CD4-positive, CD25-positive, alpha-beta regulatory T cell (primary cell): ENCODE results near the gene SDF4. TPM values are rescaled to one million over a fixed set of nuclear protein-coding genes. Genes with fewer than 3 reads are reported as not detected.
A peak's percentile ranks its signal among the peaks of the same experiment; 100 is the strongest.

Experiments used
- ATAC-seq, 2 donors: fragments of 150-1000 bp; cut with Tn5 transposase; one replicate each; pipeline ENCODE4 v1.10.0; 2021; ENCODE audit warnings: low read depth in 2 of 2, moderate number of reproducible peaks in 2 of 2, moderate library complexity in 1 of 2
- DNase-seq, 3 donors: peaks; one replicate each; pipeline versions ENCODE4 v3.0.0 to v3.0.0-alpha.2; 2012 to 2022; ENCODE audit warnings: mixed read lengths in 1 of 3
- H3K27ac ChIP-seq: one replicate; pipeline ENCODE4 v1.7.0; 2013; ENCODE audit warnings: mild to moderate bottlenecking, low read length; ENCODE audit not compliant: insufficient read depth, poor library complexity, severe bottlenecking
- H3K27me3 ChIP-seq: one replicate; pipeline ENCODE4 v1.7.0; 2013; ENCODE audit warnings: low read length; ENCODE audit not compliant: control insufficient read depth, insufficient read depth
- H3K36me3 ChIP-seq: one replicate; pipeline ENCODE4 v1.7.0; 2013; ENCODE audit warnings: mild to moderate bottlenecking, low read length, moderate library complexity; ENCODE audit not compliant: control insufficient read depth, insufficient read depth
- H3K4me1 ChIP-seq: 2 replicates; pipeline ENCODE4 v1.7.0; 2013; ENCODE audit warnings: mild to moderate bottlenecking, low read length; ENCODE audit not compliant: insufficient read depth, control insufficient read depth, poor library complexity, severe bottlenecking
- H3K4me3 ChIP-seq: one replicate; pipeline ENCODE4 v1.7.0; 2013; ENCODE audit warnings: low read depth, mild to moderate bottlenecking, low read length, moderate library complexity
- H3K9me3 ChIP-seq, 2 experiments: 1 replicate in 1 of 2; 2 replicates in 1 of 2; pipeline ENCODE4 v1.7.0; 2013; ENCODE audit warnings: low read length in 2 of 2, mild to moderate bottlenecking in 1 of 2, moderate library complexity in 1 of 2; ENCODE audit not compliant: control insufficient read depth in 2 of 2
- H3K27ac Mint-ChIP-seq, 3 donors: one replicate each; pipeline ENCODE4 v1.8.0; 2020 to 2022; ENCODE audit warnings: mild to moderate bottlenecking in 3 of 3, mixed read lengths in 3 of 3, moderate library complexity in 2 of 3
- H3K27me3 Mint-ChIP-seq: one replicate; pipeline ENCODE4 v1.8.0; 2022; ENCODE audit warnings: mild to moderate bottlenecking, mixed read lengths
- H3K36me3 Mint-ChIP-seq: one replicate; pipeline ENCODE4 v1.8.0; 2020; ENCODE audit warnings: mixed read lengths
- H3K4me1 Mint-ChIP-seq, 4 donors: one replicate each; pipeline ENCODE4 v1.8.0; 2020 to 2022; ENCODE audit warnings: mixed read lengths in 4 of 4, mild to moderate bottlenecking in 1 of 4
- H3K4me3 Mint-ChIP-seq, 4 donors: one replicate each; pipeline ENCODE4 v1.8.0; 2020 to 2022; ENCODE audit warnings: mild to moderate bottlenecking in 4 of 4, mixed read lengths in 4 of 4, moderate library complexity in 3 of 4
- H3K9me3 Mint-ChIP-seq, 7 donors: one replicate each; pipeline ENCODE4 v1.8.0; 2020 to 2022; ENCODE audit warnings: mixed read lengths in 7 of 7, mild to moderate bottlenecking in 3 of 7, moderate library complexity in 2 of 7
- polyA plus RNA-seq, 4 donors: library from polyadenylated mRNA; unstranded; fragments of 300-500 nt; fragmentation: Illumina TruSeq; gene quantifications; one replicate each; pipeline ENCODE4 v1.2.3, GENCODE V29; 2021
- total RNA-seq: library from RNA; stranded (reverse); gene quantifications from one replicate; pipeline ENCODE4 v1.2.3, GENCODE V29; 2022

The SDF4 gene
- total and polyA plus RNA-seq, 5 donors from 2014 or later: 70.3 to 165 (median 103) TPM

- peaks cover 27% of the 10 kb centered on the region for H3K4me1 ChIP-seq
- H3K4me1 Mint-ChIP-seq: peaks cover 0 to 45% (median 15%) of the 10 kb centered on the region in 4 donors
- peaks cover 5% of the 10 kb centered on the region for H3K36me3 ChIP-seq
- H3K27ac ChIP-seq: no peak overlapping the region
- H3K9me3 ChIP-seq: no peaks in the 10 kb centered on the region
- no peaks in the 10 kb centered on the region for H3K9me3 Mint-ChIP-seq
- DNase-seq (no peak), ATAC-seq (no peak)
- no peaks in the 10 kb centered on the region for H3K27me3 Mint-ChIP-seq
- H3K27ac Mint-ChIP-seq: peak overlapping the region in 2 of 3 donors; percentile 63 to 85
- H3K27me3 ChIP-seq: no peaks in the 10 kb centered on the region
- no peak overlapping the region for H3K4me3 ChIP-seq
- H3K36me3 Mint-ChIP-seq: peaks cover 3% of the 10 kb centered on the region
- H3K4me3 Mint-ChIP-seq: peak overlapping the region; percentile 64 to 85 (median 74)
These were observed 1.7 kb upstream of the SDF4 start for GRCh38 chr1:1233567-1233892.

DNA sequence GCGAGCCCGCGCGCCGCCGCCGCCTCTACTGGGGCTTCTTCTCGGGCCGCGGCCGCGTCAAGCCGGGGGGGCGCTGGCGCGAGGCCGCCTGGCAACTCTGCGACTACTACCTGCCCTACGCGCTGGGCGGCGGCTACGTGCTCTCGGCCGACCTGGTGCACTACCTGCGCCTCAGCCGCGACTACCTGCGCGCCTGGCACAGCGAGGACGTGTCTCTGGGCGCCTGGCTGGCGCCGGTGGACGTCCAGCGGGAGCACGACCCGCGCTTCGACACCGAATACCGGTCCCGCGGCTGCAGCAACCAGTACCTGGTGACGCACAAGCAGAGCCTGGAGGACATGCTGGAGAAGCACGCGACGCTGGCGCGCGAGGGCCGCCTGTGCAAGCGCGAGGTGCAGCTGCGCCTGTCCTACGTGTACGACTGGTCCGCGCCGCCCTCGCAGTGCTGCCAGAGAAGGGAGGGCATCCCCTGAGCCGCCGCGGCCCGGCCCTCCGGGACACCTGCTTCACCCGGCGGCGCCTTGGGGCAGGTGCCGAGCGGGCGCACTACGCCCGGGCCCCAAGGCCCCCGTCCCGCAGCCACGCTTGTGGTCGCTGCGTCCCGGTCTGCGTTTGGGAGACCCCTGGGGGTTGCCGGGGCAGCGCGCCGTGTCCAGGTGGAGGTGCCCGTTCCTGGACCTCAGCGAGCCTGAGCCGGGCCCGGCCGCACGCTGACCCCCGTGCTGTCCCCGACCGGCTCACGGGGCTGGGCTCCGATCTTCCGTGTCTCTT is 1.2 kb upstream of the SDF4 start:
- H3K9me3 Mint-ChIP-seq: no peaks in the 10 kb centered on the region
- Histone ChIP-seq H3K36me3 (peaks cover 10% of the 10 kb centered on the region), H3K4me1 (peaks cover 29% of the 10 kb centered on the region), H3K9me3 (no peaks in the 10 kb centered on the region), H3K4me3 (no peak overlapping the region), H3K27ac (no peak overlapping the region), H3K27me3 (no peaks in the 10 kb centered on the region)
- DNase-seq (no peak), ATAC-seq (no peak)
- peaks cover 0 to 47% (median 15%) of the 10 kb centered on the region in 4 donors for H3K4me1 Mint-ChIP-seq
- no peaks in the 10 kb centered on the region for H3K27me3 Mint-ChIP-seq
- H3K27ac Mint-ChIP-seq: peak overlapping the region in 2 of 3 donors; percentile 63 to 85
- H3K36me3 Mint-ChIP-seq: peaks cover 3% of the 10 kb centered on the region
- H3K4me3 Mint-ChIP-seq: peak overlapping the region; percentile 64 to 85 (median 78)

- Mint-ChIP-seq H3K4me1 (peaks cover 0 to 49% (median 15%) of the 10 kb centered on the region in 4 donors), H3K36me3 (peaks cover 3% of the 10 kb centered on the region), H3K27ac (peak within 1 kb of the TSS; percentile 80 to 96 (median 94)), H3K4me3 (peak within 1 kb of the TSS; percentile 95 to 100 (median 96)), H3K9me3 (no peaks in the 10 kb centered on the region), H3K27me3 (no peaks in the 10 kb centered on the region)
- H3K27me3 ChIP-seq: no peaks in the 10 kb centered on the region
- H3K36me3 ChIP-seq: peaks cover 14% of the 10 kb centered on the region
- H3K4me3 ChIP-seq: peak within 1 kb of the TSS; percentile 94
- no peaks in the 10 kb centered on the region for H3K9me3 ChIP-seq
- DNase-seq (no peak), ATAC-seq (no peak)
- H3K27ac ChIP-seq: peak within 1 kb of the TSS; percentile 93
- H3K4me1 ChIP-seq: peaks cover 29% of the 10 kb centered on the region
These were observed 501 bp upstream of the SDF4 start, which contains the start of gene B3GALT6 for GRCh38 chr1:1232208-1232795. TSS of gene B3GALT6 (plus strand) at chr1:1232237. CDS start at chr1:1232279, 42 bp downstream.

DNA sequence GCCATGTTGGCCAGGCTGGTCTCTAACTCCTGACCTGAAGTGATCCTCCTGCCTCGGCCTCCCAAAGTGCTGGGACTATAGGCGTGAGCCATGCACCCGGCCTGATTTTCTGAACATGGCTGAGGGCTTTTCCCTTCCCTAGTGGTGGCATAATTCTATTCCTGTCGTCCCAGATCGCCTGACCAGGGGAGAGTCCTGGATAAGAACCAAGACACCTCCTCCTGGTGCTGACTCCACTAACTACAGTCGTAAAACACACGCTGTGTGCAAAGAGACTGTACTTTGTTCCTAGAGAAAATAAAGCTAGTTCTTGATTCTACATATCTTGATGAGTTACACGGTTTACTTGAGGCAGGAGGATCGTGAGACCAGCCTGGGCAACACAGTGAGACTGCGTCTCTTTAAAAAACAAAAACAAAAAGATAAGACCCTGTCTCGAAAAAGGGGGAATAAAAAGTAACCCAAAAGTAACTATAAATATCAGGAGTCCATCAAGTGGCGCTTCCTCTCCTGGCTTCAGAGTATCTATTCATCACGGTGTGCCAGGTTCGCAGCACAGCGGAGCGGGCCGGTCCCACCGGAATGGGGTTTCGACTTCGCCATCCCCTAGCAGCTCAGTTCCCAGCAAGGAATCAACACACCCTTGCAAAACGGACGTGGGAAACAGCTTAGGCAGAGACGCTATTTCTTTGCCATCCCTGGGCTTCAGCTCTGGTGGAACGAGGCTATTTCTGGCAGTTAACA is 973 bp downstream of the SDF4 start:
- Mint-ChIP-seq H3K27me3 (no peaks in the 10 kb centered on the region), H3K27ac (peak overlapping the region; percentile 80 to 96 (median 94)), H3K9me3 (no peaks in the 10 kb centered on the region), H3K36me3 (peaks cover 5% of the 10 kb centered on the region), H3K4me1 (peaks cover 0 to 54% (median 15%) of the 10 kb centered on the region in 4 donors), H3K4me3 (peak overlapping the region; percentile 95 to 100 (median 96))
- H3K27me3 ChIP-seq: no peaks in the 10 kb centered on the region
- no peak for DNase-seq
- H3K36me3 ChIP-seq: peaks cover 25% of the 10 kb centered on the region
- peaks cover 29% of the 10 kb centered on the region for H3K4me1 ChIP-seq
- H3K9me3 ChIP-seq: no peaks in the 10 kb centered on the region
- ATAC-seq: no peak
- peak overlapping the region; percentile 93 for H3K27ac ChIP-seq
- H3K4me3 ChIP-seq: peak overlapping the region; percentile 94

- Histone ChIP-seq H3K4me3 (no peak overlapping the region), H3K4me1 (peaks cover 29% of the 10 kb centered on the region), H3K36me3 (peaks cover 32% of the 10 kb centered on the region), H3K27ac (no peak overlapping the region), H3K27me3 (no peaks in the 10 kb centered on the region), H3K9me3 (no peaks in the 10 kb centered on the region)
- Mint-ChIP-seq H3K27me3 (no peaks in the 10 kb centered on the region), H3K4me3 (peak overlapping the region; percentile 62 to 87 (median 78)), H3K27ac (peak overlapping the region in 2 of 3 donors; percentile 84 to 96), H3K36me3 (peaks cover 10% of the 10 kb centered on the region), H3K9me3 (peaks cover 0 to 2% (median 0%) of the 10 kb centered on the region in 7 donors), H3K4me1 (peaks cover 0 to 54% (median 17%) of the 10 kb centered on the region in 4 donors)
- ATAC-seq: no peak
- no peak for DNase-seq
These were observed 2.0 kb downstream of the SDF4 start for GRCh38 chr1:1229770-1230169.

DNA sequence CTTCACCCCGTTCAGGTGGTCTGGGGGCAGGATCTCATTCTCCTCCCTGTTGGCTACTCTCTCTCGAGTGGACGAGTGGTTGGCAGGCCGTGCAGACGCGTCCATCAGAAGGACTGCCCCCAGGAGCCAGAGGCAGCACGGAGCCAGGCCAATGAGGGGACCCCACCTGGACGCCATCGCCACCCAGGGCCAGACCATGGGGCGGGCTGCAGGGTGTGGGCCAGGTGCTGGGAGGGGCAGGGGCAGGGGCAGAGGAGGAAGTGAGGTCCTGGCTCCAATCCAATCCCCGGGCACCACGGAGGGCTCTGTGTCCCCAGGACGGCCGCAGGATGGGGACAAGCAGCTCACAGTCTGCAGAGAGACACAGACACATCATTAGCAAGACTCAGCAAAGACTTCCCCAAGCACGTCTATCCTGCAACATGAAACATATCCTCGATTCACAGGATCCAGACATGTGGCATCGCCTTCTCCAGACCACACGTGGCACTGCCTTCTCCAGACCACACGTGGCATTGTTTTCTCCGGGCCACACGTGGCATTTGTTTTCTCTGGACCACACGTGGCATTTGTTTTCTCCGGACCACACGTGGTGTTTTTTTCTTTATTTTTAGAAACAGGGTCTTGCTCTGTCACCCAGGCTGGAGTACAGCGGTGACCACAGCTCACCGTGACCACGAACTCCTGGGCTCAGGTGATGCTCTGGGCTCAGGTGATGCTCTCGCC is 3.0 kb downstream of the SDF4 start:
- H3K36me3 ChIP-seq: peaks cover 32% of the 10 kb centered on the region
- peaks cover 0 to 2% (median 0%) of the 10 kb centered on the region in 7 donors for H3K9me3 Mint-ChIP-seq
- H3K27me3 ChIP-seq: no peaks in the 10 kb centered on the region
- no peak for DNase-seq
- peaks cover 29% of the 10 kb centered on the region for H3K4me1 ChIP-seq
- ATAC-seq: no peak
- no peak overlapping the region for H3K27ac ChIP-seq
- peaks cover 7% of the 10 kb centered on the region for H3K36me3 Mint-ChIP-seq
- no peaks in the 10 kb centered on the region for H3K27me3 Mint-ChIP-seq
- peaks cover 0 to 46% (median 14%) of the 10 kb centered on the region in 4 donors for H3K4me1 Mint-ChIP-seq
- no peak overlapping the region for H3K4me3 ChIP-seq
- H3K4me3 Mint-ChIP-seq: no peak overlapping the region
- no peaks in the 10 kb centered on the region for H3K9me3 ChIP-seq
- H3K27ac Mint-ChIP-seq: no peak overlapping the region

- Mint-ChIP-seq H3K27ac (no peak overlapping the region), H3K4me1 (peaks cover 0 to 42% (median 10%) of the 10 kb centered on the region in 4 donors), H3K9me3 (peaks cover 0 to 2% (median 0%) of the 10 kb centered on the region in 7 donors), H3K4me3 (no peak overlapping the region), H3K27me3 (no peaks in the 10 kb centered on the region), H3K36me3 (peaks cover 7% of the 10 kb centered on the region)
- no peak for DNase-seq
- H3K27ac ChIP-seq: no peak overlapping the region
- ATAC-seq: no peak
- peaks cover 35% of the 10 kb centered on the region for H3K36me3 ChIP-seq
- H3K27me3 ChIP-seq: no peaks in the 10 kb centered on the region
- H3K4me1 ChIP-seq: peaks cover 27% of the 10 kb centered on the region
- no peak overlapping the region for H3K4me3 ChIP-seq
- H3K9me3 ChIP-seq: no peaks in the 10 kb centered on the region
These were observed 3.6 kb downstream of the SDF4 start for GRCh38 chr1:1228187-1228586.
